Neural progenitor cell (in vitro differentiated cells): ENCODE measurements around the gene SOCS6. TPM values are rescaled to one million over a fixed set of nuclear protein-coding genes. Genes with fewer than 3 reads are reported as not detected.

Experiments
- DNase-seq: peaks from one replicate; pipeline ENCODE4 v3.0.0-alpha.2; 2016; ENCODE audit warnings: low spot score
- H2AFZ ChIP-seq: fragments of 200-600 bp; sonication (generic); replicated peaks from 2 replicates; pipeline ENCODE4 v1.6.1; 2016; ENCODE audit warnings: antibody characterized with exemption
- H3F3A ChIP-seq: fragments of 200-600 bp; sonication (generic); 2 replicates; pipeline ENCODE4 v1.6.1; 2016; ENCODE audit warnings: antibody characterized with exemption, low read depth
- H3K27ac ChIP-seq: fragments of 200-600 bp; sonication (generic); 2 replicates; pipeline ENCODE4 v1.5.1; 2016; ENCODE audit warnings: mild to moderate bottlenecking
- H3K27me3 ChIP-seq: fragments of 200-600 bp; sonication (generic); 2 replicates; pipeline ENCODE4 v1.6.1; 2016; ENCODE audit warnings: mild to moderate bottlenecking, moderate library complexity
- H3K36me3 ChIP-seq: fragments of 200-600 bp; sonication (generic); 2 replicates; pipeline ENCODE4 v1.5.1; 2016
- H3K4me1 ChIP-seq: fragments of 200-600 bp; sonication (generic); 2 replicates; pipeline ENCODE4 v1.6.1; 2016; ENCODE audit warnings: mixed run types
- H3K4me2 ChIP-seq: fragments of 200-600 bp; sonication (generic); 2 replicates; pipeline ENCODE4 v1.6.1; 2016
- H3K4me3 ChIP-seq: fragments of 200-600 bp; sonication (generic); 2 replicates; pipeline ENCODE4 v1.5.1; 2016
- H3K79me2 ChIP-seq: fragments of 200-600 bp; sonication (generic); 2 replicates; pipeline ENCODE4 v1.6.1; 2016; ENCODE audit warnings: low read depth
- H3K9ac ChIP-seq: fragments of 200-600 bp; sonication (generic); 2 replicates; pipeline ENCODE4 v1.6.1; 2016
- H3K9me3 ChIP-seq: fragments of 200-600 bp; sonication (generic); 2 replicates; pipeline ENCODE4 v1.5.1; 2016; ENCODE audit warnings: low read depth
- H4K20me1 ChIP-seq: fragments of 200-600 bp; sonication (generic); 2 replicates; pipeline ENCODE4 v1.6.1; 2016; ENCODE audit warnings: low read depth
- H3K27ac Mint-ChIP-seq: 3 replicates; pipeline ENCODE4 v1.8.0; 2021; ENCODE audit warnings: mixed read lengths
- H3K27me3 Mint-ChIP-seq: 2 replicates; pipeline ENCODE4 v1.8.0; 2022; ENCODE audit warnings: low read depth, mild to moderate bottlenecking, inconsistent platforms, moderate library complexity, mixed read lengths; ENCODE audit not compliant: insufficient read depth
- H3K36me3 Mint-ChIP-seq: 3 replicates; pipeline ENCODE4 v1.8.0; 2021; ENCODE audit warnings: mixed read lengths
- H3K4me1 Mint-ChIP-seq: 3 replicates; pipeline ENCODE4 v1.8.0; 2021; ENCODE audit warnings: mixed read lengths
- H3K4me3 Mint-ChIP-seq: 3 replicates; pipeline ENCODE4 v1.8.0; 2021; ENCODE audit warnings: mild to moderate bottlenecking, moderate library complexity, mixed read lengths
- H3K9me3 Mint-ChIP-seq: 3 replicates; pipeline ENCODE4 v1.8.0; 2020; ENCODE audit warnings: mixed read lengths
- CTCF ChIP-seq: fragments of 200-600 bp; sonication (generic); IDR thresholded peaks from 2 replicates; pipeline ENCODE4 v1.5.1; 2017; ENCODE audit warnings: antibody characterized with exemption, mild to moderate bottlenecking
- EZH2 ChIP-seq: fragments of 200-600 bp; sonication (generic); IDR thresholded peaks from 2 replicates; pipeline ENCODE4 v1.6.1; 2017; ENCODE audit warnings: antibody characterized with exemption, mild to moderate bottlenecking, moderate library complexity
- EZH2phosphoT487 ChIP-seq: fragments of 200-600 bp; sonication (generic); IDR thresholded peaks from 2 replicates; pipeline ENCODE4 v1.6.1; 2017; ENCODE audit warnings: antibody characterized with exemption
- total RNA-seq: library from RNA; depleted of rRNA; stranded (reverse); fragments of >200 nt; gene quantifications from 2 replicates; pipeline ENCODE4 v1.2.3, GENCODE V29; 2015; ENCODE audit warnings: low replicate concordance

Gene SOCS6
- total RNA-seq, 1 donor from 2014 or later, result 45.1 TPM

GRCh38 chr18:70313640-70314039, 24.8 kb downstream of the SOCS6 start:
- Histone ChIP-seq H3K4me1 (no peaks in the 10 kb centered on the region), H3F3A (no peaks in the 10 kb centered on the region), H2AFZ (no peak overlapping the region), H3K4me3 (no peak overlapping the region), H4K20me1 (peaks cover 18% of the 10 kb centered on the region), H3K36me3 (no peaks in the 10 kb centered on the region), H3K9ac (no peak overlapping the region), H3K27ac (no peak overlapping the region), H3K27me3 (no peaks in the 10 kb centered on the region), H3K9me3 (no peaks in the 10 kb centered on the region), H3K4me2 (no peak overlapping the region), H3K79me2 (peaks cover 100% of the 10 kb centered on the region)
- no peak overlapping the region for H3K27ac Mint-ChIP-seq
- H3K36me3 Mint-ChIP-seq, result peaks cover 29% of the 10 kb centered on the region
- H3K4me1 Mint-ChIP-seq, result no peaks in the 10 kb centered on the region
- DNase-seq, result no peak
- no peak for TF ChIP-seq EZH2
- no peak for TF ChIP-seq CTCF
- no peak for TF ChIP-seq EZH2phosphoT487
- H3K27me3 Mint-ChIP-seq, result peaks cover 2% of the 10 kb centered on the region
- no peak overlapping the region for H3K4me3 Mint-ChIP-seq
- H3K9me3 Mint-ChIP-seq, result peaks cover 49% of the 10 kb centered on the region

GRCh38 chr18:70314151-70314782, 25.4 kb downstream of the SOCS6 start:
- H3K36me3 ChIP-seq, result no peaks in the 10 kb centered on the region
- H3K27me3 ChIP-seq, result no peaks in the 10 kb centered on the region
- peaks cover 47% of the 10 kb centered on the region for H3K9me3 Mint-ChIP-seq
- H3K36me3 Mint-ChIP-seq, result peaks cover 33% of the 10 kb centered on the region
- H4K20me1 ChIP-seq, result peaks cover 18% of the 10 kb centered on the region
- peaks cover 100% of the 10 kb centered on the region for H3K79me2 ChIP-seq
- peaks cover 2% of the 10 kb centered on the region for H3K27me3 Mint-ChIP-seq
- H3K9me3 ChIP-seq, result no peaks in the 10 kb centered on the region
- no peak for TF ChIP-seq EZH2
- TF ChIP-seq EZH2phosphoT487, result no peak
- no peaks in the 10 kb centered on the region for H3K4me1 ChIP-seq
- DNase-seq, result no peak
- no peak overlapping the region for H3K4me3 ChIP-seq
- no peak overlapping the region for H3K4me3 Mint-ChIP-seq
- no peak overlapping the region for H2AFZ ChIP-seq
- no peaks in the 10 kb centered on the region for H3K4me1 Mint-ChIP-seq
- no peak overlapping the region for H3K27ac ChIP-seq
- H3K27ac Mint-ChIP-seq, result no peak overlapping the region
- H3K4me2 ChIP-seq, result no peak overlapping the region
- no peak overlapping the region for H3K9ac ChIP-seq
- no peaks in the 10 kb centered on the region for H3F3A ChIP-seq

- Mint-ChIP-seq H3K4me1 (no peaks in the 10 kb centered on the region), H3K4me3 (no peak overlapping the region), H3K27me3 (peaks cover 2% of the 10 kb centered on the region), H3K36me3 (peaks cover 41% of the 10 kb centered on the region), H3K27ac (no peak overlapping the region), H3K9me3 (peaks cover 38% of the 10 kb centered on the region)
- no peak overlapping the region for H3K27ac ChIP-seq
- no peaks in the 10 kb centered on the region for H3K27me3 ChIP-seq
- H3K4me1 ChIP-seq, result peaks cover 14% of the 10 kb centered on the region
- no peak for DNase-seq
- no peak overlapping the region for H3K9ac ChIP-seq
- no peak for TF ChIP-seq CTCF
- no peak for TF ChIP-seq EZH2phosphoT487
- no peak for TF ChIP-seq EZH2
- H3K9me3 ChIP-seq, result no peaks in the 10 kb centered on the region
- no peak overlapping the region for H3K4me2 ChIP-seq
- no peaks in the 10 kb centered on the region for H3K36me3 ChIP-seq
- H3F3A ChIP-seq, result no peaks in the 10 kb centered on the region
- H4K20me1 ChIP-seq, result peaks cover 23% of the 10 kb centered on the region
- peaks cover 99% of the 10 kb centered on the region for H3K79me2 ChIP-seq
- no peak overlapping the region for H3K4me3 ChIP-seq
- no peak overlapping the region for H2AFZ ChIP-seq
These were observed 30.3 kb downstream of the SOCS6 start for GRCh38 chr18:70319187-70319586.

GRCh38 chr18:70321616-70322015, 32.8 kb downstream of the SOCS6 start:
- H3K9me3 ChIP-seq, result no peaks in the 10 kb centered on the region

More at GRCh38 chr18:70321616-70322015, 32.8 kb downstream of the SOCS6 start:
- Mint-ChIP-seq H3K27ac (no peak overlapping the region), H3K9me3 (peaks cover 29% of the 10 kb centered on the region), H3K36me3 (peaks cover 52% of the 10 kb centered on the region), H3K4me3 (no peak overlapping the region), H3K27me3 (no peaks in the 10 kb centered on the region), H3K4me1 (no peaks in the 10 kb centered on the region)
- Histone ChIP-seq H3K4me3 (no peak overlapping the region), H3F3A (no peaks in the 10 kb centered on the region), H3K36me3 (no peaks in the 10 kb centered on the region), H3K27me3 (no peaks in the 10 kb centered on the region), H3K27ac (no peak overlapping the region), H3K4me1 (peaks cover 14% of the 10 kb centered on the region), H3K79me2 (peaks cover 99% of the 10 kb centered on the region), H4K20me1 (peaks cover 23% of the 10 kb centered on the region), H2AFZ (no peak overlapping the region), H3K4me2 (no peak overlapping the region), H3K9ac (no peak overlapping the region)
- TF ChIP-seq CTCF, result no peak
- TF ChIP-seq EZH2phosphoT487, result no peak
- TF ChIP-seq EZH2, result no peak
- no peak for DNase-seq
